ENCODE data around the gene IGSF21.

IGSF21 gene

GRCh38 chr1:18203645-18204044 lies 96.0 kb downstream of the IGSF21 start:
- in situ Hi-C loops (cut with HindIII; ENCODE audit: low sequenced_read_pairs), result no loop called here

GRCh38 chr1:18204575-18204974 lies 97.0 kb downstream of the IGSF21 start:
- in situ Hi-C loops (cut with HindIII; ENCODE audit: low sequenced_read_pairs), result no loop called here

GRCh38 chr1:18205319-18205718 lies 97.7 kb downstream of the IGSF21 start:
- in situ Hi-C loops (cut with HindIII; ENCODE audit: low sequenced_read_pairs), result no loop called here

- in situ Hi-C loops (cut with HindIII; ENCODE audit: low sequenced_read_pairs), result no loop called here
Observed at GRCh38 chr1:18211764-18212163, 104.2 kb downstream of the IGSF21 start.

GRCh38 chr1:18217398-18218043 lies 109.9 kb downstream of the IGSF21 start:
- in situ Hi-C loops (cut with HindIII; ENCODE audit: low sequenced_read_pairs), result no loop called here

GRCh38 chr1:18229625-18230024 lies 122.0 kb downstream of the IGSF21 start:
- in situ Hi-C loops (cut with HindIII; ENCODE audit: low sequenced_read_pairs), result no loop called here

GRCh38 chr1:18230321-18230720 lies 122.7 kb downstream of the IGSF21 start:
- in situ Hi-C loops (cut with HindIII; ENCODE audit: low sequenced_read_pairs), result no loop called here

GRCh38 chr1:18230840-18231239 lies 123.2 kb downstream of the IGSF21 start:
- in situ Hi-C loops (cut with HindIII; ENCODE audit: low sequenced_read_pairs), result no loop called here

- in situ Hi-C loops (cut with HindIII; ENCODE audit: low sequenced_read_pairs), result no loop called here
Observed at GRCh38 chr1:18232052-18232451, 124.5 kb downstream of the IGSF21 start.

GRCh38 chr1:18233176-18233864 lies 125.7 kb downstream of the IGSF21 start:
- in situ Hi-C loops (cut with HindIII; ENCODE audit: low sequenced_read_pairs), result no loop called here

- in situ Hi-C loops (cut with HindIII; ENCODE audit: low sequenced_read_pairs), result no loop called here
Observed at GRCh38 chr1:18234790-18235242, 127.2 kb downstream of the IGSF21 start.

- in situ Hi-C loops (cut with HindIII; ENCODE audit: low sequenced_read_pairs), result no loop called here
Observed at GRCh38 chr1:18237371-18237770, 129.8 kb downstream of the IGSF21 start.

- in situ Hi-C loops (cut with HindIII; ENCODE audit: low sequenced_read_pairs), result no loop called here
Observed at GRCh38 chr1:18238190-18238589, 130.6 kb downstream of the IGSF21 start.

GRCh38 chr1:18239671-18240070 lies 132.1 kb downstream of the IGSF21 start:
- in situ Hi-C loops (cut with HindIII; ENCODE audit: low sequenced_read_pairs), result no loop called here

GRCh38 chr1:18240906-18241305 lies 133.3 kb downstream of the IGSF21 start:
- in situ Hi-C loops (cut with HindIII; ENCODE audit: low sequenced_read_pairs), result no loop called here

GRCh38 chr1:18241891-18242290 lies 134.3 kb downstream of the IGSF21 start:
- in situ Hi-C loops (cut with HindIII; ENCODE audit: low sequenced_read_pairs), result no loop called here

GRCh38 chr1:18243503-18244175 lies 136.0 kb downstream of the IGSF21 start:
- in situ Hi-C loops (cut with HindIII; ENCODE audit: low sequenced_read_pairs), result no loop called here

- in situ Hi-C loops (cut with HindIII; ENCODE audit: low sequenced_read_pairs), result no loop called here
Observed at GRCh38 chr1:18244762-18245161, 137.2 kb downstream of the IGSF21 start.

GRCh38 chr1:18245647-18246046 lies 138.0 kb downstream of the IGSF21 start:
- in situ Hi-C loops (cut with HindIII; ENCODE audit: low sequenced_read_pairs), result no loop called here

GRCh38 chr1:18246543-18246942 lies 138.9 kb downstream of the IGSF21 start:
- in situ Hi-C loops (cut with HindIII; ENCODE audit: low sequenced_read_pairs), result no loop called here

- in situ Hi-C loops (cut with HindIII; ENCODE audit: low sequenced_read_pairs), result no loop called here
Observed at GRCh38 chr1:18247151-18247550, 139.6 kb downstream of the IGSF21 start.

- in situ Hi-C loops (cut with HindIII; ENCODE audit: low sequenced_read_pairs), result no loop called here
Observed at GRCh38 chr1:18249631-18250030, 142.0 kb downstream of the IGSF21 start.

Data from DLD1 (cell line).